Ammon's horn (tissue), 1 donor: Measurements from ENCODE around the gene DRICH1.
"Not testable (repeated sequence)": the region's sequence is repeated elsewhere in the genome, so short reads cannot be mapped to it uniquely, and the experiment has no call there.

Experiments
- DNase-seq: peaks from one replicate; pipeline ENCODE4 v3.0.0-alpha.2; 2016; ENCODE audit warnings: low spot score

The DRICH1 gene

DNA sequence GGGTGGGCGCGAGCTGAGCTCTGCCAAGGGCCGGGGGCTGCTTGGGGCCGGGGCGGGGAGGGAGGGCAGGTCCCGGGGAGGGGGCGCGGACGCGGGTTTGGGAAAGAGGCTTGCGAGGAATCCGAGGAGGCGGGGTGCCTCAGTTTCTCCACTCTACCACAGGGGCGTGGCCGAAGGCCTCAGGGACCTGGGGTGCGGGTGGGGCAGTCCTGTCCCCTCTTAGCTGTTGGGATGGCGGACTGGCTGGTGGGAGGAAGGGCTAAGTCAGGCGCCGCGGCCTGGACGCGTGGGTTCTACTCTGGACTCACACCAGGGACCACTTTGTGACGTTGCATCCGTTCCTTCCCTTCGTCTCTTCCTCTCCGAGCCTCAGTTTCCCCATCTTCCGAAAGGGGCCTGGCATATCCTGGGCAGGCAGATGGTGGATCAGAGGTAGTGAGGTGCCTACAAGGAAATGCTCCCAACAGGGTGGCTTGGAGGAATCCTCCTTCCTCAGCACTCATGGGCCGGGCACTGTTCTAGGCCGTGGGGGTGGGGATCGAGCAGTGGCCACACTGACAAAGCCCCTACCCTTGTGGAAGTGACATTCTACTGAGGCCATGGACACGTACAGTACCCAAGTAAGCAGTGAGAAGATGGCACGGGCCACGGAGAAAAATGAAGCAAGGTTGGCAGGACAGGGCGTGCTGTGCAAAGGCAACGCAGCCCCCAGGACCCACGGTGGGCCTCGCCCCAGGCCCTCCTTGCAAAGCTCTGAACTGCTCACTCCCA lies 65.2 kb downstream of the DRICH1 start:
- DNase-seq: no peak

- DNase-seq: no peak
These were observed 66.0 kb downstream of the DRICH1 start for GRCh38 chr22:23565915-23566704.

- DNase-seq: no peak
These were observed 66.7 kb downstream of the DRICH1 start for GRCh38 chr22:23565305-23565914.

DNA sequence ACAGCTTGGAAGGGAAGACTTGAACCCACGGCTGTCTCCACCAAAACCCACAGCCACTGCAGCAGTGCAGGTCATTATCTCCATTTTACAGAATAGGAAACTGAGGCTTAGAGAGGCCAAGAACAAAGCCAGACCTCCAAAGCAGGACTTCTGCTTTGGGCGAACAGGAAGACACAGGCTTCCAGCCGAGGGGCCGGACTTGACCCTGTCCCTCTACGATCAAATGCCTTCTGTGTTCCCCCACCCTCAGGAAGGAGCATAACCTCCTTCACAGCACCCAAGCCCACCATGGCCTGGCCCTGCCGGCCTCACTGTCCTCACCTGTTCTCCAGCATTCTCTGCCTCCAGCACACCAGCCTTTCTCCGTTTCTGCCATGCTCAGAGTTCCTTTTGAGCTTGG lies 67.8 kb downstream of the DRICH1 start:
- no peak for DNase-seq

GRCh38 chr22:23563111-23563510 lies 69.0 kb downstream of the DRICH1 start:
- no peak for DNase-seq

DNA sequence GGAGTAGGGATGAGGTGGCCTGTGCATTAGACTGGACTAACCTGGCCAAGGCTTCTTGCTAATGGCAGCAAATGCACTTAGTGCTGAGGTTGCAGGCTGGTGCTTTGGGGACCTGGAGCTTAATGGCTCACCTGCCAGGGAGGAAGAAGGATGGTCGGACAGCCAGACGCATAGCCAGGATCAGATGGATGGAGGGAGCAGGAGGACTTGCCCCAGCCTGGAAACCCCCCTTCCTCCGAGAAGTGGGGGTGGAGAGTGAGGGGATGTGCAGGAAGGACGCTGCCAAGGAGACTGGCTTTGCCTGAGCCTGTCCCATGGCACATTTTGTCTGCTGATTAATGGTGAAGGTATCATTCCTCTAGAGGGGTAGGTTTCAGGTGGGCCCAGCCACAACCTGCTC lies 69.9 kb downstream of the DRICH1 start:
- no peak for DNase-seq

DNA sequence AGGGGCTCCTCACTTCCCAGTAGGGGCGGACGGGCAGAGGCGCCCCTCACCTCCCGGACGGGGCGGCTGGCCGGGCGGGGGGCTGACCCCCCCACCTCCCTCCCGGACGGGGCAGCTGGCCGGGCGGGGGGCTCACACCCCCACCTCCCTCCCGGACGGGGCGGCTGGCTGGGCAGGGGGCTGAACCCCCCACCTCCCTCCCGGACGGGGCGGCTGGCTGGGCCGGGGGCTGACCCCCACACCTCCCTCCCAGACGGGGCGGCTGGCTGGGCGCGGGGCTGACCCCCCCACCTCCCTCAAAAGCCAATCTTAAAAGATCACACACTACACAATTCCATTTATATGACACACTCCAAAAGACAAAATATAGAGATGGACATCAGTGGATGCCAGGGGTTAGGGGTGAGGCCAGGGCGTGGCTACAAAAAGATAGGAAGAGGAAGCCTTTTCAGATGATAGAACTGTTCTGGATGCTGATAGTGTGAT lies 71.1 kb downstream of the DRICH1 start:
- not testable (repeated sequence) for DNase-seq

GRCh38 chr22:23560215-23560614 lies 71.9 kb downstream of the DRICH1 start:
- DNase-seq: not testable (repeated sequence)
